HT-29 (cell line): ENCODE results near the gene CEP70. TPM values are rescaled to one million over a fixed set of nuclear protein-coding genes. Genes with fewer than 3 reads are reported as not detected.
"Not testable (repeated sequence)": the region's sequence is repeated elsewhere in the genome, so short reads cannot be mapped to it uniquely, and the experiment has no call there.

Experiments used
- DNase-seq: peaks from one replicate; pipeline ENCODE4 v3.0.0-alpha.2; 2015; ENCODE audit warnings: low spot score
- total RNA-seq: library from RNA; depleted of rRNA; stranded (reverse); fragments of >200 nt; shearing (Covaris generic); gene quantifications from 2 replicates; pipeline ENCODE4 v1.2.3, GENCODE V29; 2014

Gene CEP70
- total RNA-seq, 1 experiment from 2014 or later, result 5.1 TPM

- no peak for DNase-seq
Observed at GRCh38 chr3:138513090-138513843, 80.8 kb downstream of the CEP70 start.

- no peak for DNase-seq
Observed at GRCh38 chr3:138511945-138512344, 82.1 kb downstream of the CEP70 start.

- DNase-seq, result no peak
Observed at GRCh38 chr3:138509586-138509985, 84.5 kb downstream of the CEP70 start.

GRCh38 chr3:138507524-138507923, 86.5 kb downstream of the CEP70 start:
- no peak for DNase-seq

- DNase-seq, result no peak
Observed at GRCh38 chr3:138498991-138499390, 95.1 kb downstream of the CEP70 start.

- no peak for DNase-seq
Observed at GRCh38 chr3:138497851-138498250, 96.2 kb downstream of the CEP70 start.

- DNase-seq, result no peak
Observed at GRCh38 chr3:138497021-138497420, 97.0 kb downstream of the CEP70 start.

- DNase-seq, result no peak
Observed at GRCh38 chr3:138496436-138496835, 97.6 kb downstream of the CEP70 start.

- DNase-seq, result not testable (repeated sequence)
Observed at GRCh38 chr3:138495638-138496037, 98.4 kb downstream of the CEP70 start.

- DNase-seq, result no peak
Observed at GRCh38 chr3:138494607-138494929, 99.5 kb downstream of the CEP70 start.

GRCh38 chr3:138493804-138494606, 100.1 kb downstream of the CEP70 start:
- no peak for DNase-seq

- DNase-seq, result no peak
Observed at GRCh38 chr3:138492980-138493675, 100.9 kb downstream of the CEP70 start.

GRCh38 chr3:138491971-138492370, 102.1 kb downstream of the CEP70 start:
- DNase-seq, result no peak

GRCh38 chr3:138486580-138486979, 107.5 kb downstream of the CEP70 start:
- not testable (repeated sequence) for DNase-seq

- DNase-seq, result not testable (repeated sequence)
Observed at GRCh38 chr3:138484672-138485071, 109.4 kb downstream of the CEP70 start.

- peak; percentile 55 for DNase-seq
Observed at GRCh38 chr3:138479438-138479863, 114.6 kb downstream of the CEP70 start.

- DNase-seq, result no peak
Observed at GRCh38 chr3:138477801-138478200, 116.3 kb downstream of the CEP70 start.

GRCh38 chr3:138477120-138477519, 116.9 kb downstream of the CEP70 start:
- DNase-seq, result no peak

GRCh38 chr3:138476526-138476925, 117.5 kb downstream of the CEP70 start:
- no peak for DNase-seq

GRCh38 chr3:138474163-138474562, 119.9 kb downstream of the CEP70 start:
- DNase-seq, result no peak

GRCh38 chr3:138473391-138473790, 120.7 kb downstream of the CEP70 start:
- DNase-seq, result no peak

- DNase-seq, result no peak
Observed at GRCh38 chr3:138472141-138472825, 121.8 kb downstream of the CEP70 start.
